Measurements from ENCODE around the gene SYNJ1.
"Not testable (repeated sequence)": the region's sequence is repeated elsewhere in the genome, so short reads cannot be mapped to it uniquely, and the experiment has no call there.

SYNJ1 gene

DNA sequence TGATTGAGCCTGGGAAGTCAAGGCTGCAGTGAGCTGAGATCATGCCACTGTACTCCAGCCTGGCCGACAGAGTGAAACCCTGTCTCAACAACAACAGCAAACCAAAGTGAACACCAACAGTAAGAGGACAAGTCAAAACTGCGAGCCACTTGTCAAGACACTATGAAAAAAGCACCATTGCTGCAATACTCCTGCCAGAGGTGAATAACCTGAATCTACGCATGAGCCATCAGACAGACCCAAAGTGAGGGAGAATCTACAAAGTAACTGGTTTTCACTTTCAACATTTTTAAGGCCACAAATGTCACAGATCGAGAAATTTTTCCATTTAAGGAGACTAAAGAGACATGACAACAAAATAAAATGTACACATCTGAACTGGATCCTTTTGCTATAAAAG lies 21.9 kb downstream of the SYNJ1 start:
- no peak overlapping the region for H3K4me3 ChIP-seq (ENCODE audit: low read depth, low read length)
- TF ChIP-seq, protein P1, sequence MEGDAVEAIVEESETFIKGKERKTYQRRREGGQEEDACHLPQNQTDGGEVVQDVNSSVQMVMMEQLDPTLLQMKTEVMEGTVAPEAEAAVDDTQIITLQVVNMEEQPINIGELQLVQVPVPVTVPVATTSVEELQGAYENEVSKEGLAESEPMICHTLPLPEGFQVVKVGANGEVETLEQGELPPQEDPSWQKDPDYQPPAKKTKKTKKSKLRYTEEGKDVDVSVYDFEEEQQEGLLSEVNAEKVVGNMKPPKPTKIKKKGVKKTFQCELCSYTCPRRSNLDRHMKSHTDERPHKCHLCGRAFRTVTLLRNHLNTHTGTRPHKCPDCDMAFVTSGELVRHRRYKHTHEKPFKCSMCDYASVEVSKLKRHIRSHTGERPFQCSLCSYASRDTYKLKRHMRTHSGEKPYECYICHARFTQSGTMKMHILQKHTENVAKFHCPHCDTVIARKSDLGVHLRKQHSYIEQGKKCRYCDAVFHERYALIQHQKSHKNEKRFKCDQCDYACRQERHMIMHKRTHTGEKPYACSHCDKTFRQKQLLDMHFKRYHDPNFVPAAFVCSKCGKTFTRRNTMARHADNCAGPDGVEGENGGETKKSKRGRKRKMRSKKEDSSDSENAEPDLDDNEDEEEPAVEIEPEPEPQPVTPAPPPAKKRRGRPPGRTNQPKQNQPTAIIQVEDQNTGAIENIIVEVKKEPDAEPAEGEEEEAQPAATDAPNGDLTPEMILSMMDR (IDR thresholded peaks at IDR 0.05; ENCODE audit: low read depth, low read length, missing control alignments) = no peak
- DNase-seq (ENCODE audit: low read depth) = no peak
- in situ Hi-C loops (cut with HindIII; ENCODE audit: low sequenced_read_pairs) = no loop called here

DNA sequence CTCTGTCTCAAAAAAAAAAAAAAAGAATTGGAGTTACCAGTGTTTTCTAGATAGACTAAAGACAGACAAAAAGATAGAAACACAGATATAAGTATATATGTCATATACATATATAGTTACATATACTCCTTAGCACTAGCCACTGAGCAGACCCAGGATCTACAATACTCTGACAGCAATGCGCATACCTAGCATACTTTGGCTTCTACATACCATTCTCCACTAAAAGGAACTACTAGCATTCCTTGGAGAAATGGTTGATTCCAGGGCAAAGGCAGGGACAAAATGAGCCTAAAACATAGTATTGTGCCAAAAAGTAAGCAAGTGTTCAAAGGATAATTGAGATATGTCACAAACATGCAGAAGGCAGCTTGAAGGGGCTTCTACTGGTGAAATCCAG lies 22.7 kb downstream of the SYNJ1 start:
- no peak overlapping the region for H3K4me3 ChIP-seq (ENCODE audit: low read depth, low read length)
- TF ChIP-seq, protein P1 (IDR thresholded peaks at IDR 0.05; ENCODE audit: low read depth, low read length, missing control alignments) = no peak
- no peak for DNase-seq (ENCODE audit: low read depth)
- in situ Hi-C loops (cut with HindIII; ENCODE audit: low sequenced_read_pairs) = no loop called here

DNA sequence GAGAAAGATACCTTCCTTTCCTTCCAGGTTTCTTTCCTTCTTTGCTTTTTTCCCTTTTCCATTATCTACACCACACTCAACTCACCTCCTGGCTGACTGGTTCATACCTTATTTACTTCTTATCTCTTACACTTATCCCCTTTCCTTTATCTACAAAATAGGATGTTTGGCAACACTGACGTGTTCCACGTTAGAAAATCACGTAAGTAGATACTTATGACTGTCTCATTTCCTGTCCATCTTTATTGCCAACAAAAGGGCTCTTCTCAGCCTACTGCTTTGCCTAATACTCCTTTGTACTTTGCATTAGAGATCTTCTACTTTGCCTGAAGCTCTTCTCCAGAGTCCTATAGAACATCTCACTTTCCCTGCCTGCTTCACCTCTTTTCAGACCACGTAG lies 25.1 kb downstream of the SYNJ1 start:
- in situ Hi-C loops (cut with HindIII; ENCODE audit: low sequenced_read_pairs) = no loop called here
- no peak for DNase-seq (ENCODE audit: low read depth)
- H3K4me3 ChIP-seq (ENCODE audit: low read depth, low read length) = no peak overlapping the region
- TF ChIP-seq, protein P1 (IDR thresholded peaks at IDR 0.05; ENCODE audit: low read depth, low read length, missing control alignments) = no peak

DNA sequence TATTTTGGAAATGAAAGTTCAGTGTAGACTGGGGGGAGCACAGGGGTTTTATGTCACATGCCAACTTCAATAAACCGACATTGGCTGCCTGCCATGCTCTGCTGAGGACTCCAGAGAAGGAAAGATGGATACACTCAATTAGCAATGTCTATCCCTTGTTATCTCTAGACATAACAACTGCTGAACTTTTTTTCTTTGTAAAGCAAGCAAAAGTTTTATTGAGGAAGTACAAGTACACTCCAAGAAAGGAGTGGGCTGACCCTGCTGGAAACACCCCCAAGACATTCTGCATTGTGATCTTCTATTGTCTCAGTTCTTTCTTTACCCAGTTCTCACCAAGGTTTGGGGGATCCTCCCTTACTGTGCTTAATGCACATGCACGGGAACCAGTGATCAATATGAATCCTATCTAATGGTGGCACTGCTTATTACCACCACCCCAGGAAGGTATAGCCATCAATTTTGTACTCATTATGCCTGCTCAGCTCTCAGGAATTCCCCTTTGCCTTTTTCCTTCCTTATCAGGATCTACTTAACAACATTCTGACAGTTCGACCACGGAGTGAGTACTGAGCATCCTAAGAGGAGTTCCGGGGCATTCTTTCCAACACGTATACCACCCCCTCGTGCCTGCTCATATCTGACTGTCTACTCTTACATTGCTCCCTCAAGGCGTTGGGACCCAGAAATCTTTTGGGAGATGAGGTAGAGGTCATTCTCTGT lies 28.7 kb downstream of the SYNJ1 start:
- no peak for DNase-seq (ENCODE audit: low read depth)
- in situ Hi-C loops (cut with HindIII; ENCODE audit: low sequenced_read_pairs) = no loop called here
- H3K4me3 ChIP-seq (ENCODE audit: low read depth, low read length) = no peak overlapping the region
- TF ChIP-seq, protein P1 (IDR thresholded peaks at IDR 0.05; ENCODE audit: low read depth, low read length, missing control alignments) = no peak

DNA sequence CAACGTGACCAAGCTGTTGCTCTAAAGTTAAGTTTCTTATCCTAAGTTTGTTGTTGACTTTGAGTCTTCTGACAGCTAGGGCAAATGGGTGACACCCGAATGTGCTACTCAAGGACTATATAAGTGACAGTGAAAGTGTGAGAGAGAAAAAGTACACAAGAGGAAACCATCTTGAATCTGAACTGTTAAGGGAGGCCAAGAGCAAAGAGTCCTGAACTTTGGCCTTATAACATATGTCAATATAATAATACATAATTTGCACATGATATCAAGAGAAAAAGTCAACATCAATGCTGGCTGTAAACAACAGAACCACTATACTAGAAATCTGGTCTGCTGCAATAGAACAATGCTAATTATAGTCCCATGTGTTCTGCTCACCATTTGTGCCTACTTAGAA lies 29.5 kb downstream of the SYNJ1 start:
- in situ Hi-C loops (cut with HindIII; ENCODE audit: low sequenced_read_pairs) = no loop called here
- H3K4me3 ChIP-seq (ENCODE audit: low read depth, low read length) = no peak overlapping the region
- no peak for DNase-seq (ENCODE audit: low read depth)
- TF ChIP-seq, protein P1 (IDR thresholded peaks at IDR 0.05; ENCODE audit: low read depth, low read length, missing control alignments) = no peak

GRCh38 chr21:32695482-32695881 lies 32.3 kb downstream of the SYNJ1 start:
- in situ Hi-C loops (cut with HindIII; ENCODE audit: low sequenced_read_pairs); DNase-seq (ENCODE audit: low read depth); H3K4me3 ChIP-seq (ENCODE audit: low read depth, low read length): not testable (repeated sequence)

- no peak overlapping the region for H3K4me3 ChIP-seq (ENCODE audit: low read depth, low read length)
- in situ Hi-C loops (cut with HindIII; ENCODE audit: low sequenced_read_pairs) = no loop called here
- TF ChIP-seq, protein P1 (IDR thresholded peaks at IDR 0.05; ENCODE audit: low read depth, low read length, missing control alignments) = no peak
- DNase-seq (ENCODE audit: low read depth) = no peak
Measured at GRCh38 chr21:32693581-32693980, 34.2 kb downstream of the SYNJ1 start.
